ENCODE measurements around the gene ADPRHL1.

ADPRHL1 gene

DNA sequence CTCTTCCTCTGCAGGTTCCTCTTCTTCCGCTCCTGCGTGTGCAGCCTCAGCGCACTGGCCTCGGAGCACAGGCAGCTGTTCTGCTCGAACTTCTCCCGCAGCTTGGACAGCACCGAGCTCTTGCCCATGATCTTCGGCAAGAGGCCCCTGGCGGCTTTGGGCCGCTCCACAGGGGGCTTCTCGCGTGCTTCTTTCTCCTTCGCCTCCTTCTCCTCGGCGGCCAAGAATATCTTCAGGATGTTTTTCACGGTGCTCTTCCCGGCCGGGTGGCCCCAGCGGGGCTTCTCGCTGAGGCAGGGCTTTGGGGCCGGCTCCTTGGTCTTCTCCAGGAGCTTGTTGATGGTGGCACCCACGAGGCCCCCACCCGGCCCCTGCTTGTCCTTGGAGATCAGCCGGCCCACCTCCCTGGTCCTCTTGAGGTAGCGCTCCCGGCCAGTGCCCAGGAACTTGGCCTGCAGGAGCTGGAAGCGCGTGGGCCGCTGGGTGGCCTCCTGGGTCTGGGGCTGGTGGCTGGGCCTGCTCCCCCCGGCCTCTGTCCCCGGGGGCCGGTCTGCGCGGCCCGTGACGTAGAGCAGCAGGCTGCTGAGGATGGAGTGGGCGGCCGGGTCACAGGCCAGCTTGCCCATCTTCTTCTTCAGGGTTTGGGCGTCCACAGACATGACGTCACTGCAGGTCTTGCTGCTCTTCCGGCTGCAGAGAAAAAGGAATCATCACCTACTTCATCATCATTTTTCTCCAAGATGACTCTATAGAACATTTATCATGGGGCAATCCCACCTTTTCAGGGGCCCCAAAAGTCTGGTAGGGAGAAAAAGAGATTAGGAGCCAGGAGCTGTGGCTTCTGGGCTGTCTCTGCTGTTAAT lies 45.5 kb downstream of the ADPRHL1 start:
- no peak overlapping the region for H3K4me3 ChIP-seq (ENCODE audit: low read depth, low read length)
- ChIA-PET CTCF (interaction anchor here (1.0 to 3.6 kb wide), 2 partner anchors 8 to 12 kb away, joined by 3 to 21 read pairs; no protein-coding TSS in a partner anchor), POLR2A (no interaction called here)
- TF ChIP-seq, protein P1, sequence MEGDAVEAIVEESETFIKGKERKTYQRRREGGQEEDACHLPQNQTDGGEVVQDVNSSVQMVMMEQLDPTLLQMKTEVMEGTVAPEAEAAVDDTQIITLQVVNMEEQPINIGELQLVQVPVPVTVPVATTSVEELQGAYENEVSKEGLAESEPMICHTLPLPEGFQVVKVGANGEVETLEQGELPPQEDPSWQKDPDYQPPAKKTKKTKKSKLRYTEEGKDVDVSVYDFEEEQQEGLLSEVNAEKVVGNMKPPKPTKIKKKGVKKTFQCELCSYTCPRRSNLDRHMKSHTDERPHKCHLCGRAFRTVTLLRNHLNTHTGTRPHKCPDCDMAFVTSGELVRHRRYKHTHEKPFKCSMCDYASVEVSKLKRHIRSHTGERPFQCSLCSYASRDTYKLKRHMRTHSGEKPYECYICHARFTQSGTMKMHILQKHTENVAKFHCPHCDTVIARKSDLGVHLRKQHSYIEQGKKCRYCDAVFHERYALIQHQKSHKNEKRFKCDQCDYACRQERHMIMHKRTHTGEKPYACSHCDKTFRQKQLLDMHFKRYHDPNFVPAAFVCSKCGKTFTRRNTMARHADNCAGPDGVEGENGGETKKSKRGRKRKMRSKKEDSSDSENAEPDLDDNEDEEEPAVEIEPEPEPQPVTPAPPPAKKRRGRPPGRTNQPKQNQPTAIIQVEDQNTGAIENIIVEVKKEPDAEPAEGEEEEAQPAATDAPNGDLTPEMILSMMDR (IDR thresholded peaks at IDR 0.05; ENCODE audit: insufficient read depth, low read length, missing control alignments) = no peak
- DNase-seq (ENCODE audit: low read depth, low spot score) = no peak

DNA sequence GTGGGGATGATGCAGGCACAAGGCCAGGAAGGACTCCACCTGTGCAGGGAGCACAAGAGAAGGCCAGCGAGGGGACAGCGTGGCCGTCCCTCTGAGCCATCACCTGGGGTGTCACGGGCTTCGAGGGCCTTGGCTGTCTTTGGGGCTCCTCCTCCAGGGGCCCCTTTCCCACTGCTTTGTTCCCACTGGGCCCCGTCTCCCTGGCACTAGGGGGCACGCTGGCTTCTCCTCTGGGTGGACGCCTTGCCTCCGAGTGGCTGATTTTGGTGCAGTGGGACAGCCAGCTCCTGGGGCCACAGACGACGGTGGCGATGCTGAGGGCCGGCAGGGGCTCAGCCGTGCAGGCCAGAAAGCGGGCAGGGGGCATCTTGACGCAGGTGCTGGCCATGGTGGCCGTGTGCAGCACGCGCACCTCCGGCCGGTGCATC lies 46.2 kb downstream of the ADPRHL1 start:
- no peak for DNase-seq (ENCODE audit: low read depth, low spot score)
- ChIA-PET POLR2A (no interaction called here), CTCF (interaction anchor here (1.0 to 3.6 kb wide), 2 partner anchors 8 to 11 kb away, joined by 3 to 21 read pairs; no protein-coding TSS in a partner anchor)
- no peak overlapping the region for H3K4me3 ChIP-seq (ENCODE audit: low read depth, low read length)
- TF ChIP-seq, protein P1 (IDR thresholded peaks at IDR 0.05; ENCODE audit: insufficient read depth, low read length, missing control alignments) = no peak

DNA sequence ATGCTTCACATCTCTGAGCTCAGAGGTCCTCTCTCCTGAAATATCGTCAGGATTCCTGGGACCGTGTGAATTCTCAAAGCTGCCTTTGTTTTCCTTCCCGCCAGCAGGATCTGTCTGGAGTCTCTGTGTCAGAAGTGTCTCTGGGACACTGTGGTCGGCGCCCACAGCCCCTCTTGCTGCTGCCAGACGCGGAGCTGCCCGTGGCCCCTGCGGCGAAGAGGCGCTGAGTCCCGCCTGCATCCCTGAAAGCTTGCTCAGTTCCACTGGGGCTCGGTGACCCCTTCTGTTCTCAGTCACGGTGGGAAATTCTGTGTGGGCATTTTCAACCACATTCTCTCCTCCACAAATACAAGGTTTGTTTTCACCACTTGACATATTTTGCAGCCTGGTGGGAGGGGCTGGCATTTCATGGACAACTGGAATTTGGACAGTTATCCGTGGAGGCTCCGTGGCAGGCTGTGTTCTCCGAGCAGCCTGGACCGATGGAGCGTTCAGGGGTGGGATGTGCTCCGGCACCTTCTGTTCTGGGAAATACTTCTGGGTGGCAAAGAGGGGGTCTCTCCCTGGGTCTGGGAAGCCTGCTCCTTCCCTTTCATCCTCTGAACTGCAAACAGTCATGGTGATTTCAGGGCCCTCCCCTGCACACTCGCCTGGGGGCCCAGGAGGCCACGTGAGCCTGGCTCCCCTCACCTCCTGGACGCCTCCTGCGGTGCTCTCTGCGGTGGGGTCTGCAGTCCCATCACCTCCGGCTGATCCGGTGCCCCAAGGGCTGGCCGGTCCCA lies 46.8 kb downstream of the ADPRHL1 start:
- CTCF ChIA-PET = interaction anchor here (3.6 kb wide), 1 partner anchor 10 kb away, joined by 21 read pairs; no protein-coding TSS in a partner anchor
- no peak for DNase-seq (ENCODE audit: low read depth, low spot score)
- no peak overlapping the region for H3K4me3 ChIP-seq (ENCODE audit: low read depth, low read length)
- TF ChIP-seq, protein P1 (IDR thresholded peaks at IDR 0.05; ENCODE audit: insufficient read depth, low read length, missing control alignments) = no peak
- POLR2A ChIA-PET = no interaction called here

DNA sequence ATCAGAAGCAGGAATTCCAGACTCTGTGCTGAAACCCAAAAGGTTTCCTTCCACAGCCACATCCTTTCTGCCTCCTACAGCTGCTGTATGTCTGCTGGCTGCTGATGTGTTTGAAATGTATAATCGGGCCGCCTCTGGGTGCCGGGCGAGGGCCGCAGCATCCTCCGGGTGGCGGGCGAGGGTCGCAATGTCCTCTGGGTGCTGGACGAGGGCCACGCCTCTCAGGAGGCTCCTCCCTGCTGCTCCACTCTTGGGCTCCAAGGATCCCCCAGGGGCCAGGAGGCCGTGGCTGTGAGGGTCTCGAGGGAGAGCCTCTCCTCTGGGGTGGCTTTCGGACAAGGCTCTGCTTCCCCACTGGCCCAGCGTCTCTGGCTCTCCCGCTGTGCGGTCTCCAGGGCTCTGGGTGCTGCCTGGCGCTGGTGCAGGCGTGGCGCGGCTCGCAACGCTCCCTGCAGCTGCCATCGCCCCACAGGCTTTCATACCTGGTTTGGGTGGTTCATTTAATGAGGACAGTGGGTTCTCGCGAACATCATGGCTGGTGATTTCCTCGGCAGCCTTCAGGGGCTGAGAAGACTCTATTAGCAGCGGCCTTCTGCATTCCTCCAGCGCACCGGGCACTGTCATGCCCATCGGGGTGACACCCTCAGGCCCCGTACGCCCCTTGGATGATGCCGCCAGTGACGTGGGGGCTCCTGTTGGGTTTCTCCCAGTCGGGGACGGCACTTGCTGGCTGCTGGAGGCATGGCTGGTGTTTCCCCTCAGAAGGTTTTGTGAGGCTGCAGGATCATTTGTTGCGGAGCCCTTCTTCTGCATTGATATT lies 47.6 kb downstream of the ADPRHL1 start:
- DNase-seq (ENCODE audit: low read depth, low spot score) = no peak
- TF ChIP-seq, protein P1 (IDR thresholded peaks at IDR 0.05; ENCODE audit: insufficient read depth, low read length, missing control alignments) = no peak

DNA sequence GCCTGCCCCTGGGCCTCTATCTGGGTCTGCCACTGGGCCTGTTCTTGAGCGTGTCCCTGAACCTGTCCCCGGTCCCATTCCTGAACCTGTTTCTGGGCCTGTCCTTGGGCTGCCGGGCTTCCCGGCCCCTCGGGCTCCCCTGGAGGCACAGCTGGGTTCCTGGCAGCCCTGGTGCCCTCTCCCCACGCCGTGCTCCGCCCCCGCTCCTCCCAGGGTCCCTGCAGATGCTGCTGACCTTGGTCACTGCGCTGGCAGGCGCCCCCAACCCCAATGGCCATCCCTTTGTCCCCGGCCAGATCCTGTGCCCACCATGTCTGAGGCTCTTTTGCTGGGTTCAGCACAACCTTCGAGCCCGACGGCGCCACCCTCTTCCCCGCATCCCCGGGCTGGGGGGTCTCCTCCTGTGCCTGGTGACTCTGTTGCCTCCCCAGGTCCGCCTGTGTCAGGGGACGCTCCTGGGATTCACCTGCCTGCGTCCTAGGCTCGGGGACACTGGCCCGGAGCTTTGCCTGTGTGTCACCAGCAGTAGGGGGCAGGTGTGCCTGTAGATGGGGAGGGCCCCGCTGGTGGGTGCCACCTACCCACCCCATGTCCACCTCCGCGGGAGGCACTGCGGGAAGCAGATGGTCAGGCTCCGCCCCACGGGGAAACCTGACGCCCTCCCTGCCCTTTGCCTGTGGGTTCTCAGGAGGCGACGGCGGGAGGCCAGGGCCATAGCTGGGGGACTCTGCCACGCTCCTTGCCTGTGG lies 48.4 kb downstream of the ADPRHL1 start:
- no peak for DNase-seq (ENCODE audit: low read depth, low spot score)
- POLR2A ChIA-PET = no interaction called here
- CTCF ChIA-PET = no interaction called here
- TF ChIP-seq, protein P1 (IDR thresholded peaks at IDR 0.05; ENCODE audit: insufficient read depth, low read length, missing control alignments) = no peak
- no peak overlapping the region for H3K4me3 ChIP-seq (ENCODE audit: low read depth, low read length)

More for the DNA sequence above, 47.6 kb downstream of the ADPRHL1 start:
- H3K4me3 ChIP-seq (ENCODE audit: low read depth, low read length) = no peak overlapping the region
- CTCF ChIA-PET = no interaction called here
- POLR2A ChIA-PET = no interaction called here
